Osteoblast (primary cell): ENCODE measurements around the gene IFT22. TPM values are rescaled to one million over a fixed set of nuclear protein-coding genes. Genes with fewer than 3 reads are reported as not detected.

ENCODE experiments used
- DNase-seq: peaks from one replicate; pipeline ENCODE4 v3.0.0; 2011; ENCODE audit warnings: low spot score, mixed read lengths; ENCODE audit not compliant: insufficient read length; ENCODE audit errors: missing footprints
- H2AFZ ChIP-seq: 2 replicates; pipeline ENCODE4 v1.6.0; 2011; ENCODE audit warnings: mild to moderate bottlenecking, low read length
- H3K27ac ChIP-seq: 2 replicates; pipeline ENCODE4 v1.5.1; 2011; ENCODE audit warnings: mild to moderate bottlenecking, low read depth, low read length, moderate library complexity
- H3K27me3 ChIP-seq: 2 replicates; pipeline ENCODE4 v1.6.0; 2012; ENCODE audit warnings: mild to moderate bottlenecking, control low read depth, inconsistent platforms, low read length, moderate library complexity; ENCODE audit not compliant: insufficient read depth
- H3K36me3 ChIP-seq: 2 replicates; pipeline ENCODE4 v1.5.1; 2011; ENCODE audit warnings: mild to moderate bottlenecking, low read length, control low read depth, moderate library complexity; ENCODE audit not compliant: insufficient read depth
- H3K4me1 ChIP-seq: 2 replicates; pipeline ENCODE4 v1.5.1; 2011; ENCODE audit warnings: mild to moderate bottlenecking, low read length, control low read depth, moderate library complexity; ENCODE audit not compliant: insufficient read depth
- H3K4me2 ChIP-seq: 2 replicates; pipeline ENCODE4 v1.6.0; 2011; ENCODE audit warnings: mild to moderate bottlenecking, low read length; ENCODE audit not compliant: insufficient read depth
- H3K4me3 ChIP-seq: fragments of 200-600 bp; sonication (generic); 3 replicates; pipeline ENCODE4 v1.5.1; 2012; ENCODE audit warnings: mild to moderate bottlenecking, low read length, inconsistent platforms; ENCODE audit not compliant: insufficient read depth
- H3K79me2 ChIP-seq: 2 replicates; pipeline ENCODE4 v1.6.0; 2012; ENCODE audit warnings: mild to moderate bottlenecking, low read length, control low read depth, inconsistent platforms; ENCODE audit not compliant: insufficient read depth
- H3K9me3 ChIP-seq: 2 replicates; pipeline ENCODE4 v1.5.1; 2011; ENCODE audit warnings: low read depth, low read length, control low read depth
- H4K20me1 ChIP-seq: 2 replicates; pipeline ENCODE4 v1.6.0; 2012; ENCODE audit warnings: mild to moderate bottlenecking, low read length, control low read depth; ENCODE audit not compliant: insufficient read depth
- CTCF ChIP-seq: IDR thresholded peaks from 2 replicates; pipeline ENCODE4 v1.5.1; 2011; ENCODE audit warnings: mild to moderate bottlenecking, low read depth, low read length, moderate library complexity; ENCODE audit errors: extremely low read depth
- total RNA-seq: library from RNA; depleted of rRNA; stranded (reverse); fragments of >200 nt; gene quantifications from 2 replicates; pipeline ENCODE4 v1.2.3, GENCODE V29; 2012

Gene IFT22
- total RNA-seq, 1 donor: 35.8 TPM

- no peak for TF ChIP-seq CTCF
- no peak overlapping the region for H3K4me3 ChIP-seq
- H3K9me3 ChIP-seq: no peaks in the 10 kb centered on the region
- no peaks in the 10 kb centered on the region for H3K36me3 ChIP-seq
- H3K27ac ChIP-seq: no peak overlapping the region
- H2AFZ ChIP-seq: no peak overlapping the region
- H3K79me2 ChIP-seq: no peaks in the 10 kb centered on the region
- peaks cover 3% of the 10 kb centered on the region for H3K27me3 ChIP-seq
- no peaks in the 10 kb centered on the region for H4K20me1 ChIP-seq
- no peak overlapping the region for H3K4me2 ChIP-seq
- H3K4me1 ChIP-seq: no peaks in the 10 kb centered on the region
- peak; percentile 44 for DNase-seq
Measured at GRCh38 chr7:101342892-101343291, 21.3 kb upstream of the IFT22 start.

GRCh38 chr7:101340379-101340778, 18.8 kb upstream of the IFT22 start:
- no peak for TF ChIP-seq CTCF

GRCh38 chr7:101333912-101334311, 12.3 kb upstream of the IFT22 start:
- no peak overlapping the region for H3K27ac ChIP-seq
- H3K4me3 ChIP-seq: no peak overlapping the region
- H2AFZ ChIP-seq: no peak overlapping the region
- H3K36me3 ChIP-seq: no peaks in the 10 kb centered on the region
- H3K9me3 ChIP-seq: no peaks in the 10 kb centered on the region
- peaks cover 4% of the 10 kb centered on the region for H3K27me3 ChIP-seq
- H3K79me2 ChIP-seq: no peaks in the 10 kb centered on the region
- H3K4me2 ChIP-seq: no peak overlapping the region
- no peaks in the 10 kb centered on the region for H3K4me1 ChIP-seq
- no peak for TF ChIP-seq CTCF
- no peaks in the 10 kb centered on the region for H4K20me1 ChIP-seq
- DNase-seq: no peak

More at GRCh38 chr7:101340379-101340778, 18.8 kb upstream of the IFT22 start:
- Histone ChIP-seq H2AFZ (no peak overlapping the region), H3K4me1 (no peaks in the 10 kb centered on the region), H3K4me2 (no peak overlapping the region), H3K79me2 (no peaks in the 10 kb centered on the region), H3K36me3 (no peaks in the 10 kb centered on the region), H3K4me3 (no peak overlapping the region), H4K20me1 (no peaks in the 10 kb centered on the region), H3K27ac (no peak overlapping the region), H3K9me3 (no peaks in the 10 kb centered on the region), H3K27me3 (peaks cover 3% of the 10 kb centered on the region)
- no peak for DNase-seq

GRCh38 chr7:101332026-101332425, 10.4 kb upstream of the IFT22 start:
- Histone ChIP-seq H3K4me1 (no peaks in the 10 kb centered on the region), H3K4me3 (no peak overlapping the region), H3K9me3 (no peaks in the 10 kb centered on the region), H3K79me2 (no peaks in the 10 kb centered on the region), H3K4me2 (no peak overlapping the region), H3K36me3 (no peaks in the 10 kb centered on the region), H3K27ac (no peak overlapping the region), H3K27me3 (peaks cover 4% of the 10 kb centered on the region), H2AFZ (no peak overlapping the region), H4K20me1 (no peaks in the 10 kb centered on the region)
- no peak for TF ChIP-seq CTCF
- no peak for DNase-seq
